HCT116 (cell line): ENCODE results near the gene C12orf43.

ENCODE experiments used
- EZH2 ChIP-seq: fragments of 200-600 bp; sonication (generic); IDR thresholded peaks from 2 replicates; pipeline ENCODE4 v1.6.1; 2017; ENCODE audit warnings: antibody characterized with exemption, mixed run types
- EZH2phosphoT487 ChIP-seq: fragments of 200-600 bp; IDR thresholded peaks from 2 replicates; pipeline ENCODE4 v1.6.1; 2018; ENCODE audit warnings: antibody characterized with exemption, borderline replicate concordance
- POLR2A ChIP-seq: IDR thresholded peaks from 2 replicates; pipeline ENCODE4 v1.7.0; 2011; ENCODE audit warnings: borderline replicate concordance; ENCODE audit not compliant: insufficient read depth, insufficient read length; ENCODE audit errors: extremely low read depth
- POLR2AphosphoS5 ChIP-seq: IDR thresholded peaks from 2 replicates; pipeline ENCODE4 v1.6.1; 2011; ENCODE audit warnings: mild to moderate bottlenecking, low read depth, low read length, moderate library complexity
- RAD21 ChIP-seq: IDR thresholded peaks from 2 replicates; pipeline ENCODE4 v1.6.1; 2012; ENCODE audit warnings: low read depth, mild to moderate bottlenecking
- SIN3A ChIP-seq: IDR thresholded peaks from 2 replicates; pipeline ENCODE4 v1.6.1; 2012; ENCODE audit warnings: low read depth
- TF ChIP-seq, protein P1 (sequence below), 3 experiments: fragments of 200-600 bp in 1 of 3; sonication (generic) in 1 of 3; IDR thresholded peaks in 2 of 3; conservative IDR thresholded peaks in 1 of 3; 2 replicates each; pipeline ENCODE4 v1.5.1; 2012 to 2017; ENCODE audit warnings: low read depth in 2 of 3, low read length in 2 of 3, antibody characterized with exemption in 1 of 3, borderline replicate concordance in 1 of 3, control low read depth in 1 of 3, mild to moderate bottlenecking in 1 of 3, mixed read lengths in 1 of 3, mixed run types in 1 of 3, moderate library complexity in 1 of 3; ENCODE audit not compliant: insufficient read depth in 1 of 3
- TF ChIP-seq, protein P2 (sequence below): IDR thresholded peaks from 2 replicates; pipeline ENCODE4 v1.6.1; 2012; ENCODE audit warnings: low read depth
- TF ChIP-seq, protein P3 (sequence below): IDR thresholded peaks from 2 replicates; pipeline ENCODE4 v1.6.1; 2012

GRCh38 chr12:120991965-120992364, 24.3 kb downstream of the C12orf43 start:
- TF ChIP-seq POLR2A = no peak
- TF ChIP-seq, protein P1, sequence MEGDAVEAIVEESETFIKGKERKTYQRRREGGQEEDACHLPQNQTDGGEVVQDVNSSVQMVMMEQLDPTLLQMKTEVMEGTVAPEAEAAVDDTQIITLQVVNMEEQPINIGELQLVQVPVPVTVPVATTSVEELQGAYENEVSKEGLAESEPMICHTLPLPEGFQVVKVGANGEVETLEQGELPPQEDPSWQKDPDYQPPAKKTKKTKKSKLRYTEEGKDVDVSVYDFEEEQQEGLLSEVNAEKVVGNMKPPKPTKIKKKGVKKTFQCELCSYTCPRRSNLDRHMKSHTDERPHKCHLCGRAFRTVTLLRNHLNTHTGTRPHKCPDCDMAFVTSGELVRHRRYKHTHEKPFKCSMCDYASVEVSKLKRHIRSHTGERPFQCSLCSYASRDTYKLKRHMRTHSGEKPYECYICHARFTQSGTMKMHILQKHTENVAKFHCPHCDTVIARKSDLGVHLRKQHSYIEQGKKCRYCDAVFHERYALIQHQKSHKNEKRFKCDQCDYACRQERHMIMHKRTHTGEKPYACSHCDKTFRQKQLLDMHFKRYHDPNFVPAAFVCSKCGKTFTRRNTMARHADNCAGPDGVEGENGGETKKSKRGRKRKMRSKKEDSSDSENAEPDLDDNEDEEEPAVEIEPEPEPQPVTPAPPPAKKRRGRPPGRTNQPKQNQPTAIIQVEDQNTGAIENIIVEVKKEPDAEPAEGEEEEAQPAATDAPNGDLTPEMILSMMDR (IDR thresholded peaks at IDR 0.05 in 2 of 3, conservative IDR thresholded peaks at IDR 0.05 in 1 of 3; ENCODE audit: borderline replicate concordance in 1 of 3, insufficient read depth in 1 of 3, low read depth in 2 of 3, low read length in 2 of 3) = no peak
- no peak for TF ChIP-seq EZH2
- TF ChIP-seq POLR2AphosphoS5 = no peak
- no peak for TF ChIP-seq EZH2phosphoT487
- TF ChIP-seq SIN3A = no peak
- TF ChIP-seq, protein P2, sequence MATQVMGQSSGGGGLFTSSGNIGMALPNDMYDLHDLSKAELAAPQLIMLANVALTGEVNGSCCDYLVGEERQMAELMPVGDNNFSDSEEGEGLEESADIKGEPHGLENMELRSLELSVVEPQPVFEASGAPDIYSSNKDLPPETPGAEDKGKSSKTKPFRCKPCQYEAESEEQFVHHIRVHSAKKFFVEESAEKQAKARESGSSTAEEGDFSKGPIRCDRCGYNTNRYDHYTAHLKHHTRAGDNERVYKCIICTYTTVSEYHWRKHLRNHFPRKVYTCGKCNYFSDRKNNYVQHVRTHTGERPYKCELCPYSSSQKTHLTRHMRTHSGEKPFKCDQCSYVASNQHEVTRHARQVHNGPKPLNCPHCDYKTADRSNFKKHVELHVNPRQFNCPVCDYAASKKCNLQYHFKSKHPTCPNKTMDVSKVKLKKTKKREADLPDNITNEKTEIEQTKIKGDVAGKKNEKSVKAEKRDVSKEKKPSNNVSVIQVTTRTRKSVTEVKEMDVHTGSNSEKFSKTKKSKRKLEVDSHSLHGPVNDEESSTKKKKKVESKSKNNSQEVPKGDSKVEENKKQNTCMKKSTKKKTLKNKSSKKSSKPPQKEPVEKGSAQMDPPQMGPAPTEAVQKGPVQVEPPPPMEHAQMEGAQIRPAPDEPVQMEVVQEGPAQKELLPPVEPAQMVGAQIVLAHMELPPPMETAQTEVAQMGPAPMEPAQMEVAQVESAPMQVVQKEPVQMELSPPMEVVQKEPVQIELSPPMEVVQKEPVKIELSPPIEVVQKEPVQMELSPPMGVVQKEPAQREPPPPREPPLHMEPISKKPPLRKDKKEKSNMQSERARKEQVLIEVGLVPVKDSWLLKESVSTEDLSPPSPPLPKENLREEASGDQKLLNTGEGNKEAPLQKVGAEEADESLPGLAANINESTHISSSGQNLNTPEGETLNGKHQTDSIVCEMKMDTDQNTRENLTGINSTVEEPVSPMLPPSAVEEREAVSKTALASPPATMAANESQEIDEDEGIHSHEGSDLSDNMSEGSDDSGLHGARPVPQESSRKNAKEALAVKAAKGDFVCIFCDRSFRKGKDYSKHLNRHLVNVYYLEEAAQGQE = no peak
- TF ChIP-seq, protein P3, sequence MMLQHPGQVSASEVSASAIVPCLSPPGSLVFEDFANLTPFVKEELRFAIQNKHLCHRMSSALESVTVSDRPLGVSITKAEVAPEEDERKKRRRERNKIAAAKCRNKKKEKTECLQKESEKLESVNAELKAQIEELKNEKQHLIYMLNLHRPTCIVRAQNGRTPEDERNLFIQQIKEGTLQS = no peak
- TF ChIP-seq RAD21 = no peak
